WTC11 (cell line): Measurements from ENCODE around the gene MCMBP. TPM values are rescaled to one million over a fixed set of nuclear protein-coding genes. Genes with fewer than 3 reads are reported as not detected.

Experiments used
- ATAC-seq: fragments of 200-7000 bp; cut with Tn5 transposase; 2 replicates; pipeline ENCODE4 v1.10.0; 2021; ENCODE audit warnings: mild to moderate bottlenecking, moderate library complexity
- CTCF ChIA-PET: fragments of 300-600 bp; sonication (Branson Sonifier 250); formaldehyde crosslinking; loops from one replicate; lab custom pipeline; 2021; ENCODE audit warnings: antibody characterized with exemption; lab: Charles Lee
- POLR2A ChIA-PET: fragments of 350-600 bp; sonication (Branson Sonifier 250); formaldehyde crosslinking; loops from one replicate; lab custom pipeline; 2021; ENCODE audit warnings: antibody characterized with exemption; lab: Charles Lee
- DNase-seq: peaks from one replicate; pipeline ENCODE4 v3.0.0; 2021; ENCODE audit warnings: low spot score
- H3K27ac Mint-ChIP-seq: 2 replicates; pipeline ENCODE4 v1.8.0; 2021; ENCODE audit warnings: mixed read lengths
- H3K27me3 Mint-ChIP-seq: 2 replicates; pipeline ENCODE4 v1.8.0; 2021; ENCODE audit warnings: low read depth, mild to moderate bottlenecking, moderate library complexity, mixed read lengths
- H3K36me3 Mint-ChIP-seq: 2 replicates; pipeline ENCODE4 v1.8.0; 2021; ENCODE audit warnings: mixed read lengths
- H3K4me1 Mint-ChIP-seq: 2 replicates; pipeline ENCODE4 v1.8.0; 2022; ENCODE audit warnings: mixed read lengths
- H3K4me3 Mint-ChIP-seq: 2 replicates; pipeline ENCODE4 v1.8.0; 2021; ENCODE audit warnings: mild to moderate bottlenecking, moderate library complexity, mixed read lengths
- H3K9me3 Mint-ChIP-seq: 2 replicates; pipeline ENCODE4 v1.8.0; 2021; ENCODE audit warnings: mixed read lengths
- CREB1 ChIP-seq: sonication (generic); formaldehyde crosslinking; IDR thresholded peaks from 2 replicates; pipeline ENCODE4 v1.8.0; 2023; ENCODE audit warnings: mild to moderate bottlenecking, missing genetic modification reagents
- EMX1 ChIP-seq: fragments of 250-450 bp; sonication (Bioruptor Pico); IDR thresholded peaks from 2 replicates; pipeline ENCODE4 v1.8.0; 2021; ENCODE audit warnings: mild to moderate bottlenecking
- GTF2I ChIP-seq: fragments of 250-450 bp; sonication (Bioruptor Pico); conservative IDR thresholded peaks from 2 replicates; pipeline ENCODE4 v1.4.0; 2021; ENCODE audit warnings: mild to moderate bottlenecking
- HMGA2 ChIP-seq: fragments of 250-450 bp; sonication (Bioruptor Pico); IDR thresholded peaks from 2 replicates; pipeline ENCODE4 v1.4.0; 2021; ENCODE audit warnings: mild to moderate bottlenecking, moderate library complexity
- TP53 ChIP-seq: sonication (generic); formaldehyde crosslinking; IDR thresholded peaks from 2 replicates; pipeline ENCODE4 v1.8.1; 2023; ENCODE audit warnings: mild to moderate bottlenecking, missing genetic modification reagents
- ZNF121 ChIP-seq: sonication (generic); formaldehyde crosslinking; IDR thresholded peaks from 2 replicates; pipeline ENCODE4 v1.8.0; 2023; ENCODE audit warnings: missing genetic modification reagents
- ZNF138 ChIP-seq: sonication (generic); formaldehyde crosslinking; conservative IDR thresholded peaks from 2 replicates; pipeline ENCODE4 v1.8.1; 2022; ENCODE audit warnings: mild to moderate bottlenecking, moderate library complexity, missing genetic modification reagents
- ZNF416 ChIP-seq: fragments of 250-450 bp; sonication (Bioruptor Pico); IDR thresholded peaks from 2 replicates; pipeline ENCODE4 v1.9.0; 2021; ENCODE audit warnings: mild to moderate bottlenecking, inconsistent platforms
- total RNA-seq: library from RNA; stranded (reverse); gene quantifications from 3 replicates; pipeline ENCODE4 v1.2.3, GENCODE V29; 2021
- TF ChIP-seq, protein P1 (sequence below): sonication (generic); formaldehyde crosslinking; IDR thresholded peaks from 2 replicates; pipeline ENCODE4 v1.8.0; 2023; ENCODE audit warnings: missing genetic modification reagents, mild to moderate bottlenecking, borderline replicate concordance
- TF ChIP-seq, protein P2 (sequence below): sonication (generic); formaldehyde crosslinking; IDR thresholded peaks from 2 replicates; pipeline ENCODE4 v1.8.0; 2022; ENCODE audit warnings: mild to moderate bottlenecking, missing genetic modification reagents
- TF ChIP-seq, protein P3 (sequence below): fragments of 250-450 bp; sonication (Bioruptor Pico); IDR thresholded peaks from 2 replicates; pipeline ENCODE4 v1.9.0; 2021; ENCODE audit warnings: moderate library complexity, mild to moderate bottlenecking, inconsistent platforms, borderline replicate concordance
- TF ChIP-seq, protein P4 (sequence below): sonication (generic); formaldehyde crosslinking; IDR thresholded peaks from 2 replicates; pipeline ENCODE4 v1.8.0; 2023; ENCODE audit warnings: mild to moderate bottlenecking, missing genetic modification reagents

MCMBP gene
- total RNA-seq, 1 experiment from 2014 or later = 64.7 TPM

DNA sequence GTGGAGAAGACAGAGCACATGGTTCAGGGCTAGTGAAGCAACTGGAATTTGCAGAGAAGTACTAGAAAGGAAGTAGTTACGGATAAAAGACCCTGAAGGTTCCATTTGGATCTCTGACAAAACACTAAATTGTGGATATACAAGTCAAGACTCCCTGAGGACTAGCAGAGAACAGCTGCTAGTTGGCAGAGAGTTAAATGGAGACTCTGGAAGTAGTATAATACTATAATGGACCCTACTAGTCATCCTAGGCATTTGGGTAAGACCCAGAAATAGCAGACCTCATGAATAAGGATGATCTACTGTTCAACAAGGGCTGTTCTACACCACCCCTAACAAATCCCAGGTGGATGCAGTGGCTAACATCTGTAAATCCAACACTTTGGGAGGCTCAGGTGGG is 19.1 kb downstream of the MCMBP start:
- CTCF ChIA-PET = no interaction called here
- H3K4me3 Mint-ChIP-seq = no peak overlapping the region
- H3K36me3 Mint-ChIP-seq = peaks cover 44% of the 10 kb centered on the region
- ATAC-seq (no peak), DNase-seq (no peak)
- no peaks in the 10 kb centered on the region for H3K27me3 Mint-ChIP-seq
- POLR2A ChIA-PET = no interaction called here
- H3K27ac Mint-ChIP-seq = no peak overlapping the region
- no peaks in the 10 kb centered on the region for H3K4me1 Mint-ChIP-seq
- no peaks in the 10 kb centered on the region for H3K9me3 Mint-ChIP-seq
- no peak for TF ChIP-seq ZNF416 (CRISPR knock-in tag)
- TF ChIP-seq ZNF138 (CRISPR knock-in tag) = no peak
- TF ChIP-seq, protein P1, sequence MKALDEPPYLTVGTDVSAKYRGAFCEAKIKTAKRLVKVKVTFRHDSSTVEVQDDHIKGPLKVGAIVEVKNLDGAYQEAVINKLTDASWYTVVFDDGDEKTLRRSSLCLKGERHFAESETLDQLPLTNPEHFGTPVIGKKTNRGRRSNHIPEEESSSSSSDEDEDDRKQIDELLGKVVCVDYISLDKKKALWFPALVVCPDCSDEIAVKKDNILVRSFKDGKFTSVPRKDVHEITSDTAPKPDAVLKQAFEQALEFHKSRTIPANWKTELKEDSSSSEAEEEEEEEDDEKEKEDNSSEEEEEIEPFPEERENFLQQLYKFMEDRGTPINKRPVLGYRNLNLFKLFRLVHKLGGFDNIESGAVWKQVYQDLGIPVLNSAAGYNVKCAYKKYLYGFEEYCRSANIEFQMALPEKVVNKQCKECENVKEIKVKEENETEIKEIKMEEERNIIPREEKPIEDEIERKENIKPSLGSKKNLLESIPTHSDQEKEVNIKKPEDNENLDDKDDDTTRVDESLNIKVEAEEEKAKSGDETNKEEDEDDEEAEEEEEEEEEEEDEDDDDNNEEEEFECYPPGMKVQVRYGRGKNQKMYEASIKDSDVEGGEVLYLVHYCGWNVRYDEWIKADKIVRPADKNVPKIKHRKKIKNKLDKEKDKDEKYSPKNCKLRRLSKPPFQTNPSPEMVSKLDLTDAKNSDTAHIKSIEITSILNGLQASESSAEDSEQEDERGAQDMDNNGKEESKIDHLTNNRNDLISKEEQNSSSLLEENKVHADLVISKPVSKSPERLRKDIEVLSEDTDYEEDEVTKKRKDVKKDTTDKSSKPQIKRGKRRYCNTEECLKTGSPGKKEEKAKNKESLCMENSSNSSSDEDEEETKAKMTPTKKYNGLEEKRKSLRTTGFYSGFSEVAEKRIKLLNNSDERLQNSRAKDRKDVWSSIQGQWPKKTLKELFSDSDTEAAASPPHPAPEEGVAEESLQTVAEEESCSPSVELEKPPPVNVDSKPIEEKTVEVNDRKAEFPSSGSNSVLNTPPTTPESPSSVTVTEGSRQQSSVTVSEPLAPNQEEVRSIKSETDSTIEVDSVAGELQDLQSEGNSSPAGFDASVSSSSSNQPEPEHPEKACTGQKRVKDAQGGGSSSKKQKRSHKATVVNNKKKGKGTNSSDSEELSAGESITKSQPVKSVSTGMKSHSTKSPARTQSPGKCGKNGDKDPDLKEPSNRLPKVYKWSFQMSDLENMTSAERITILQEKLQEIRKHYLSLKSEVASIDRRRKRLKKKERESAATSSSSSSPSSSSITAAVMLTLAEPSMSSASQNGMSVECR = no peak

DNA sequence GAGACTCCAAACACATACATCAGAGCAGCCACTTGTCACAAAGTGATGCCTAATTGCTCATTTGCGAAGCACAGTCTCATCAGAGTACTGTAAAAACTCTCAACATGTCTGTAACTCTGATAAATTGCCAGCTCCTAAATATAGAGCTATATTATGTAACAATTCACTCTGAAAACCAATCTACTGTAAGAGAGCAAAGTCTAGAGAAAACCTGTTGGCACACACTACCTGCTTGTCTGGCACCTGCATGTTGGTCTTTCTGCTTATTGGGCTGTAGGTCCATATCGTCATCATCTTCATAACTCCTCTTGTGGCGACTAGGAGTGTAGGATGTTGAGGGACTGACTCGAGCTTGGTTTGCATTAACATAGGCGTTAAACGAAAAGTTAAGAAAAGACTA is 19.8 kb downstream of the MCMBP start:
- H3K4me3 Mint-ChIP-seq = no peak overlapping the region
- no peaks in the 10 kb centered on the region for H3K9me3 Mint-ChIP-seq
- ATAC-seq = no peak
- H3K27ac Mint-ChIP-seq = no peak overlapping the region
- H3K27me3 Mint-ChIP-seq = no peaks in the 10 kb centered on the region
- H3K4me1 Mint-ChIP-seq = no peaks in the 10 kb centered on the region
- peaks cover 48% of the 10 kb centered on the region for H3K36me3 Mint-ChIP-seq
- TF ChIP-seq, protein P2, sequence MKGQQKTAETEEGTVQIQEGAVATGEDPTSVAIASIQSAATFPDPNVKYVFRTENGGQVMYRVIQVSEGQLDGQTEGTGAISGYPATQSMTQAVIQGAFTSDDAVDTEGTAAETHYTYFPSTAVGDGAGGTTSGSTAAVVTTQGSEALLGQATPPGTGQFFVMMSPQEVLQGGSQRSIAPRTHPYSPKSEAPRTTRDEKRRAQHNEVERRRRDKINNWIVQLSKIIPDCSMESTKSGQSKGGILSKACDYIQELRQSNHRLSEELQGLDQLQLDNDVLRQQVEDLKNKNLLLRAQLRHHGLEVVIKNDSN (CRISPR knock-in tag) = no peak
- TF ChIP-seq, all 79 proteins: peak for 0
- DNase-seq = no peak
- POLR2A ChIA-PET = interaction anchor here (0.6 kb wide), 1 partner anchor 66 kb away, joined by 4 read pairs; no protein-coding TSS in a partner anchor
- CTCF ChIA-PET = interaction anchor here (0.5 to 1.6 kb wide), 2 partner anchors 102 to 149 kb away, joined by 3 to 4 read pairs; no protein-coding TSS in a partner anchor

DNA sequence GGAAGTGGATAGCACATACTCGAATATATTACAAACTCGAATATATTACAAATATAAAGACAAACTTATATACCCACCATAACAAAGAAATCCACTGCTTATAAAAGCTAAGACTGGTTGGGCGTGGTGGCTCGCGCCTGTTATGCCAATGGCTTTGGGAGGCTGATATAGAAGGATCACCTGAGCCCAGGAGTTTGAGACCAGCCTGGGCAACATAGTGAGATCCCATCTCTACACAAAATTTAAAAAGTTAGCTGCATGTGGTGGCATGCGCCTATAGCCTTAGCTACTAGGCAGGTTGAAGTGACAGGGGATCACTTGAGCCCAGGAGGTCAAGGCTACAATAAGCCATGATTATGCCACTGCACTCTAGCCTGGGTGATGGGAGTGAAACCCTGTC is 20.4 kb downstream of the MCMBP start:
- no peaks in the 10 kb centered on the region for H3K9me3 Mint-ChIP-seq
- H3K4me1 Mint-ChIP-seq = no peaks in the 10 kb centered on the region
- no peak overlapping the region for H3K4me3 Mint-ChIP-seq
- ATAC-seq (no peak), DNase-seq (no peak)
- peaks cover 49% of the 10 kb centered on the region for H3K36me3 Mint-ChIP-seq
- H3K27me3 Mint-ChIP-seq = no peaks in the 10 kb centered on the region
- no peak overlapping the region for H3K27ac Mint-ChIP-seq
- CTCF ChIA-PET = interaction anchor here (1.6 kb wide), 1 partner anchor 102 kb away, joined by 3 read pairs; no protein-coding TSS in a partner anchor
- peak; percentile 73; the same call in 1 of the 2 replicates for TF ChIP-seq ZNF121 (CRISPR knock-in tag)
- TF ChIP-seq EMX1 (CRISPR knock-in tag) = no peak
- TF ChIP-seq, all 79 proteins: peak for 1
- POLR2A ChIA-PET = interaction anchor here (0.6 kb wide), 1 partner anchor 66 kb away, joined by 4 read pairs; no protein-coding TSS in a partner anchor

DNA sequence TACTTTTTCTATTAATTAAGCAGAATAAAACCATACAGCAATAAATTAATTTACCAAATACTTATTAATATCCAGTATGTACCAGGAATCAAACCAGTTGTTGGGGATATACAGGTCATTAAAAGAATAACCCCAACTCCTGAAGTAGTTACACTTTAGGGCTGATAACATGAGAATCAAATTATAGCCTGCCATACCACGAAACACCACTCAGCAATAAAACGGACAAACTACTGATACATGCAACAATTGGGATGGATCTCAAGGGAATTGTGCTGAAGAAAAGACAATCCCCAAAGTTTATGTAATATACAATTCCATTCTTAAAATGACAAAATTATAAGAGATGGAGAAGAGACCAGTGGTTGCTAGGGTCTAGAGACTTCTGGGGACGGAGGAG is 22.7 kb downstream of the MCMBP start:
- CTCF ChIA-PET = interaction anchor here (0.6 to 0.9 kb wide), 2 partner anchors 31 to 99 kb away, joined by 3 read pairs; no protein-coding TSS in a partner anchor
- Mint-ChIP-seq H3K27ac (no peak overlapping the region), H3K4me1 (no peaks in the 10 kb centered on the region), H3K9me3 (no peaks in the 10 kb centered on the region), H3K4me3 (no peak overlapping the region), H3K36me3 (peaks cover 60% of the 10 kb centered on the region), H3K27me3 (no peaks in the 10 kb centered on the region)
- no peak for TF ChIP-seq HMGA2 (CRISPR knock-in tag)
- POLR2A ChIA-PET = no interaction called here
- ATAC-seq (no peak), DNase-seq (no peak)

DNA sequence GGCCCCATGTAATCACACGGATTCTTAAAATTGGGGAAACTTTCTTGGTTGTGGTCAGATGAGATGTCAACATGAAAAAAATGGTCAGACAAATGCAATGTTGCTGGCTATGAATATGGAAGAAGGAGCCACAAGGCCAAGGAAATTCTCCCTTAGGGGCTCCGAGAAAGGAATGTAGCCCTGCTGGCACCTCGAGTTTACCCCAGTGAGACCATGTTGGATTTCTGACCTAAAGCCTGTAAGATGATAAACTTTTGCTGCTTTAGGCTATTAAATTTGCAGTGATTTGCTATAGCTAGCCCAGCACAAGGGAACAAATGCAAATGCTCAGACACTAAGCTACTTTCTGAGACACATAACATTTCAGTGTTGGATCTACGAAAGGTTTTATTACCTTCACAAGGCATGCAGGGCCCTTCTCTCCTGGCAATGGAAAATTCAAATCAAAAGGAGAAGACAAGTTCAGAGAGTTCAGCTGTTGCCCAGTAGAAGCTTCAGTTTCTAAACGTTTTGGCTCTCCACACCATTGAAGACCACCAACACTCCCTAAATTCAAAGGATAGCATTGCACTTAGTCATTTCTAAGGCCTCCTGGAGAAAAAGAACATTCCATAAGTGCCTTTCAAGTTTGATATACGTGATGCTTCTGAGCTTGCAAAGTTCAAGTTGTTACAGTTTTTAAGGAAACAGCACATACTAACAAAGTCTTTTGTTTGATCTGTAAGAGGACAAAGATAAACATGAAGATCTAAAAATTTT is 23.4 kb downstream of the MCMBP start:
- no peak for ATAC-seq
- Mint-ChIP-seq H3K4me3 (no peak overlapping the region), H3K36me3 (peaks cover 66% of the 10 kb centered on the region), H3K4me1 (no peaks in the 10 kb centered on the region), H3K27ac (no peak overlapping the region), H3K27me3 (no peaks in the 10 kb centered on the region), H3K9me3 (no peaks in the 10 kb centered on the region)
- CTCF ChIA-PET = interaction anchor here (0.9 kb wide), 1 partner anchor 99 kb away, joined by 3 read pairs; no protein-coding TSS in a partner anchor
- DNase-seq = no peak
- POLR2A ChIA-PET = interaction anchor here (0.5 kb wide), 1 partner anchor 129 kb away, joined by 5 read pairs; no protein-coding TSS in a partner anchor
- TF ChIP-seq, protein P3, sequence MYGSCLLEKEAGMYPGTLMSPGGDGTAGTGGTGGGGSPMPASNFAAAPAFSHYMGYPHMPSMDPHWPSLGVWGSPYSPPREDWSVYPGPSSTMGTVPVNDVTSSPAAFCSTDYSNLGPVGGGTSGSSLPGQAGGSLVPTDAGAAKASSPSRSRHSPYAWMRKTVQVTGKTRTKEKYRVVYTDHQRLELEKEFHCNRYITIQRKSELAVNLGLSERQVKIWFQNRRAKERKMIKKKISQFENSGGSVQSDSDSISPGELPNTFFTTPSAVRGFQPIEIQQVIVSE (CRISPR knock-in tag) = no peak
- TF ChIP-seq GTF2I (CRISPR knock-in tag) (no peak), CREB1 (CRISPR knock-in tag) (no peak), TP53 (CRISPR knock-in tag) (no peak)
- TF ChIP-seq, protein P4, sequence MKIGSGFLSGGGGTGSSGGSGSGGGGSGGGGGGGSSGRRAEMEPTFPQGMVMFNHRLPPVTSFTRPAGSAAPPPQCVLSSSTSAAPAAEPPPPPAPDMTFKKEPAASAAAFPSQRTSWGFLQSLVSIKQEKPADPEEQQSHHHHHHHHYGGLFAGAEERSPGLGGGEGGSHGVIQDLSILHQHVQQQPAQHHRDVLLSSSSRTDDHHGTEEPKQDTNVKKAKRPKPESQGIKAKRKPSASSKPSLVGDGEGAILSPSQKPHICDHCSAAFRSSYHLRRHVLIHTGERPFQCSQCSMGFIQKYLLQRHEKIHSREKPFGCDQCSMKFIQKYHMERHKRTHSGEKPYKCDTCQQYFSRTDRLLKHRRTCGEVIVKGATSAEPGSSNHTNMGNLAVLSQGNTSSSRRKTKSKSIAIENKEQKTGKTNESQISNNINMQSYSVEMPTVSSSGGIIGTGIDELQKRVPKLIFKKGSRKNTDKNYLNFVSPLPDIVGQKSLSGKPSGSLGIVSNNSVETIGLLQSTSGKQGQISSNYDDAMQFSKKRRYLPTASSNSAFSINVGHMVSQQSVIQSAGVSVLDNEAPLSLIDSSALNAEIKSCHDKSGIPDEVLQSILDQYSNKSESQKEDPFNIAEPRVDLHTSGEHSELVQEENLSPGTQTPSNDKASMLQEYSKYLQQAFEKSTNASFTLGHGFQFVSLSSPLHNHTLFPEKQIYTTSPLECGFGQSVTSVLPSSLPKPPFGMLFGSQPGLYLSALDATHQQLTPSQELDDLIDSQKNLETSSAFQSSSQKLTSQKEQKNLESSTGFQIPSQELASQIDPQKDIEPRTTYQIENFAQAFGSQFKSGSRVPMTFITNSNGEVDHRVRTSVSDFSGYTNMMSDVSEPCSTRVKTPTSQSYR (CRISPR knock-in tag) = no peak
